T-cell (primary cell): Measurements from ENCODE around the gene FBN2. TPM values are rescaled to one million over a fixed set of nuclear protein-coding genes. Genes with fewer than 3 reads are reported as not detected.

Source experiments
- ATAC-seq, 4 experiments: fragments of 200-7000 bp in 3 of 4; fragments of 150-1000 bp in 1 of 4; cut with Tn5 transposase; replicated peaks in 1 of 4; 1 replicate in 3 of 4; 2 replicates in 1 of 4; pipeline ENCODE4 v1.10.0; 2021; ENCODE audit warnings: moderate library complexity in 3 of 4, mild to moderate bottlenecking in 2 of 4, moderate number of reproducible peaks in 1 of 4
- CTCF ChIA-PET, 2 donors: fragments of 300-600 bp; sonication (Branson Sonifier 250); formaldehyde crosslinking; loops; one replicate each; lab custom pipeline; 2022; ENCODE audit warnings: antibody characterized with exemption in 2 of 2; lab: Charles Lee
- POLR2A ChIA-PET, 2 donors: fragments of 300-600 bp; sonication (Branson Sonifier 250); formaldehyde crosslinking; loops; one replicate each; lab custom pipeline; 2022; ENCODE audit warnings: antibody characterized with exemption in 2 of 2; lab: Charles Lee
- DNase-seq, 35 experiments: peaks; one replicate each; pipeline versions ENCODE4 v3.0.0 to v3.0.0-alpha.2; 2013 to 2023
- H3K27ac ChIP-seq: one replicate; pipeline ENCODE4 v1.5.1; 2013; ENCODE audit warnings: low read length
- H3K27me3 ChIP-seq, 2 experiments: replicated peaks in 1 of 2; 1 replicate in 1 of 2; 2 replicates in 1 of 2; pipeline versions ENCODE4 v1.6.1 to v1.7.0; 2013; ENCODE audit warnings: low read length in 1 of 2, mixed read lengths in 1 of 2; ENCODE audit not compliant: control insufficient read depth in 2 of 2, insufficient read depth in 2 of 2; ENCODE audit errors: extremely low read depth in 1 of 2
- H3K36me3 ChIP-seq, 2 donors: 1 replicate in 1 of 2; 2 replicates in 1 of 2; pipeline versions ENCODE4 v1.6.1 to v1.7.0; 2013; ENCODE audit warnings: low read length in 1 of 2; ENCODE audit not compliant: control insufficient read depth in 2 of 2, insufficient read depth in 1 of 2; ENCODE audit errors: extremely low read depth in 1 of 2
- H3K4me1 ChIP-seq, 2 experiments: 1 replicate in 1 of 2; 2 replicates in 1 of 2; pipeline versions ENCODE4 v1.6.1 to v1.7.0; 2013; ENCODE audit warnings: low read length in 2 of 2, mixed read lengths in 1 of 2; ENCODE audit not compliant: insufficient read depth in 2 of 2, control insufficient read depth in 1 of 2; ENCODE audit errors: extremely low read depth in 1 of 2
- H3K4me3 ChIP-seq, 2 donors: 1 replicate in 1 of 2; 2 replicates in 1 of 2; pipeline versions ENCODE4 v1.5.1 to v1.7.0; 2013; ENCODE audit warnings: mild to moderate bottlenecking in 2 of 2, low read length in 1 of 2, moderate library complexity in 1 of 2; ENCODE audit not compliant: control insufficient read depth in 1 of 2; ENCODE audit errors: extremely low read depth in 1 of 2
- H3K9me3 ChIP-seq: 2 replicates; pipeline ENCODE4 v1.7.0; 2013
- H3K27ac Mint-ChIP-seq, 2 donors: one replicate each; pipeline ENCODE4 v1.8.0; 2020 to 2021; ENCODE audit warnings: mild to moderate bottlenecking in 2 of 2, mixed read lengths in 2 of 2
- H3K27me3 Mint-ChIP-seq, 2 donors: one replicate each; pipeline ENCODE4 v1.8.0; 2021 to 2022; ENCODE audit warnings: mixed read lengths in 2 of 2
- H3K36me3 Mint-ChIP-seq: one replicate; pipeline ENCODE4 v1.8.0; 2021; ENCODE audit warnings: mixed read lengths
- H3K4me1 Mint-ChIP-seq, 3 donors: one replicate each; pipeline ENCODE4 v1.8.0; 2020 to 2022; ENCODE audit warnings: mixed read lengths in 3 of 3, mild to moderate bottlenecking in 1 of 3
- H3K4me3 Mint-ChIP-seq, 3 donors: one replicate each; pipeline ENCODE4 v1.8.0; 2020 to 2022; ENCODE audit warnings: mild to moderate bottlenecking in 3 of 3, mixed read lengths in 3 of 3, moderate library complexity in 3 of 3
- H3K9me3 Mint-ChIP-seq, 3 donors: one replicate each; pipeline ENCODE4 v1.8.0; 2020 to 2022; ENCODE audit warnings: mixed read lengths in 3 of 3
- WGBS: methylation state at CpG from one replicate; pipeline ENCODE4 v1.1.5; 2013; ENCODE audit warnings: missing lambda C conversion rate; ENCODE audit not compliant: insufficient coverage; 5-methylcytosine and 5-hydroxymethylcytosine counted together
- total RNA-seq, 35 experiments: library from RNA in 6 of 35; stranded (reverse) in 6 of 35; fragments of 120-200 nt in 1 of 35; gene quantifications; one replicate each; pipeline versions ENCODE4 v1.2.1 to v1.2.4 and lab custom pipeline; 2013 to 2026

FBN2 gene
- total RNA-seq, 5 donors from 2014 or later (not counting 1 experiment from before 2014, with no cell fraction given): 0.32 to 0.61 (median 0.36) TPM; not detected in 2

GRCh38 chr5:128237000-128237399 is 301.0 kb downstream of the FBN2 start:
- H3K27ac Mint-ChIP-seq: no peak overlapping the region
- no peaks in the 10 kb centered on the region for H3K36me3 Mint-ChIP-seq
- Histone ChIP-seq H3K27me3 (no peaks in the 10 kb centered on the region), H3K9me3 (no peaks in the 10 kb centered on the region), H3K36me3 (no peaks in the 10 kb centered on the region), H3K27ac (no peak overlapping the region), H3K4me3 (no peak overlapping the region), H3K4me1 (no peaks in the 10 kb centered on the region)
- H3K4me3 Mint-ChIP-seq: no peak overlapping the region
- WGBS: 100% methylated on average over 1 of the region's 2 CpGs
- DNase-seq: no peak
- ChIA-PET CTCF (no interaction called here), POLR2A (interaction anchor here in 1 of 2 donors (0.5 kb wide), 1 partner anchor 159 kb away, joined by 5 read pairs; no protein-coding TSS in a partner anchor)
- peaks cover 15 to 46% of the 10 kb centered on the region in 2 donors for H3K27me3 Mint-ChIP-seq
- ATAC-seq: no peak
- H3K4me1 Mint-ChIP-seq: no peaks in the 10 kb centered on the region
- H3K9me3 Mint-ChIP-seq: no peaks in the 10 kb centered on the region

GRCh38 chr5:128236334-128236733 is 301.7 kb downstream of the FBN2 start:
- no peaks in the 10 kb centered on the region for H3K4me1 ChIP-seq
- H3K36me3 Mint-ChIP-seq: no peaks in the 10 kb centered on the region
- DNase-seq: no peak
- H3K4me3 ChIP-seq: no peak overlapping the region
- no peaks in the 10 kb centered on the region for H3K36me3 ChIP-seq
- ChIA-PET CTCF (no interaction called here), POLR2A (interaction anchor here in 1 of 2 donors (0.5 kb wide), 1 partner anchor 158 kb away, joined by 5 read pairs; no protein-coding TSS in a partner anchor)
- no peaks in the 10 kb centered on the region for H3K9me3 Mint-ChIP-seq
- no peaks in the 10 kb centered on the region for H3K27me3 ChIP-seq
- peaks cover 15 to 46% of the 10 kb centered on the region in 2 donors for H3K27me3 Mint-ChIP-seq
- WGBS: 90% methylated on average over 2 of the region's 7 CpGs
- no peak for ATAC-seq
- no peak overlapping the region for H3K4me3 Mint-ChIP-seq
- H3K4me1 Mint-ChIP-seq: no peaks in the 10 kb centered on the region
- H3K9me3 ChIP-seq: no peaks in the 10 kb centered on the region
- H3K27ac Mint-ChIP-seq: no peak overlapping the region
- H3K27ac ChIP-seq: no peak overlapping the region

DNA sequence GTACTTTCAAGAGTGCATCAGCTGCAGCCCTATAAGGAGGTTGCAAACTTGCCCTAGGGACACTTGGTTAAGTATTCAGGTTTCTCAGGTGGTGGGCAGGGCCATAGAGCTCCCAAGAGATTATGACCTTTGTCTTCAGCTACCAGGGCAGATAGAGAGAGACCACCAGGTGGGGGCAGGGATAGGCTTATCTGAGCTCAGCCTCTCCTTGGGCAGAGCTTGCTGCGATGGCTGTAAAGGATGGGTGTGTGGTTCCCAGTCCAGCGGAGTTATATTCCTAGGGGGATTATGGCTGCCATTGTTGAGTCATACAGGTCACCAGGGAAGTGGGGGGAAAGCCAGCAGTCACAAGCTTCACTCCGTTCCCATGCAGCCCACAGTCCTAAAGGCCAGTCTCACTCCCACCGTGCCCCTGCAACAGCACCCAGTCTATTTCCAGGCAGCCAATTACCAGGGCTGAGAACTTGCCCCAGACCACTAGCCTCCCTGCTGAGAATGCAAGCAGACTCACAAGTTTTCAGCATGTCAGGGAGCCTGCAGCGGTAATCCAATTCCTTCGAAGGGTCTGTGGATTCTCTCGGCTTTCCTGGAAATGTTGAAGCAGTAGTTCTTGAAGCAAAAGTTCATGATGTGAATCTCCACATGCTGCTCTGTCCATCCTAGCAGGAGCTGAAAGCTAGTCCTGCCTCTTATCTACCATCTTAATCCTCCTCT is 303.0 kb downstream of the FBN2 start:
- Histone ChIP-seq H3K4me1 (no peaks in the 10 kb centered on the region), H3K9me3 (no peaks in the 10 kb centered on the region), H3K27me3 (no peaks in the 10 kb centered on the region), H3K4me3 (no peak overlapping the region), H3K36me3 (no peaks in the 10 kb centered on the region), H3K27ac (no peak overlapping the region)
- 90% methylated on average over 7 of the region's 7 CpGs for WGBS
- H3K9me3 Mint-ChIP-seq: no peaks in the 10 kb centered on the region
- H3K4me1 Mint-ChIP-seq: no peaks in the 10 kb centered on the region
- no peak overlapping the region for H3K4me3 Mint-ChIP-seq
- ChIA-PET POLR2A (no interaction called here), CTCF (no interaction called here)
- ATAC-seq (no peak), DNase-seq (no peak)
- H3K36me3 Mint-ChIP-seq: no peaks in the 10 kb centered on the region
- H3K27me3 Mint-ChIP-seq: peaks cover 15 to 43% of the 10 kb centered on the region in 2 donors
- no peak overlapping the region for H3K27ac Mint-ChIP-seq

DNA sequence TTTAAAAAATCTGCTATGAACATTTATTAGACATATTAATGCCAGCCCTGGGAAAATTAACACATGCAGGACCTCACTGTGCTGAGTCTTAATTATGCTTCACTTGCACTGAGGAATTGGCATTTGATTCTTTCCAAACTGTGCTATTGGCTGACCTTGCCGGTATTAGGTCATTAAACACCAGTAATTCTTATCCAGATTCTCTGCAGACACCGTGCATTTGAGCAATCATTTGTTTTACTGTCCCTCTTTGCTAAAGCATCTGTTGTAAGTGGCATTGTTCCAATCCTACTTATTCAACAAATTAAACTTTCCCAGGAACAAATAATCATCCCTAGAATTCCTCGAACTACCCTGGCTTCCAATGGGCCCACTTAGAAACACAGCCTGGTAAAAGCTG is 309.5 kb downstream of the FBN2 start:
- Mint-ChIP-seq H3K36me3 (no peaks in the 10 kb centered on the region), H3K9me3 (no peaks in the 10 kb centered on the region), H3K4me1 (no peaks in the 10 kb centered on the region), H3K4me3 (no peak overlapping the region), H3K27me3 (peaks cover 0 to under 1% of the 10 kb centered on the region in 2 donors), H3K27ac (no peak overlapping the region)
- no peak overlapping the region for H3K4me3 ChIP-seq
- WGBS: 79% methylated on average over 2 of the region's 3 CpGs
- ChIA-PET CTCF (no interaction called here), POLR2A (no interaction called here)
- H3K27me3 ChIP-seq: no peaks in the 10 kb centered on the region
- H3K9me3 ChIP-seq: no peaks in the 10 kb centered on the region
- DNase-seq (no peak), ATAC-seq (no peak)
- H3K27ac ChIP-seq: no peak overlapping the region
- no peaks in the 10 kb centered on the region for H3K4me1 ChIP-seq
- H3K36me3 ChIP-seq: no peaks in the 10 kb centered on the region

DNA sequence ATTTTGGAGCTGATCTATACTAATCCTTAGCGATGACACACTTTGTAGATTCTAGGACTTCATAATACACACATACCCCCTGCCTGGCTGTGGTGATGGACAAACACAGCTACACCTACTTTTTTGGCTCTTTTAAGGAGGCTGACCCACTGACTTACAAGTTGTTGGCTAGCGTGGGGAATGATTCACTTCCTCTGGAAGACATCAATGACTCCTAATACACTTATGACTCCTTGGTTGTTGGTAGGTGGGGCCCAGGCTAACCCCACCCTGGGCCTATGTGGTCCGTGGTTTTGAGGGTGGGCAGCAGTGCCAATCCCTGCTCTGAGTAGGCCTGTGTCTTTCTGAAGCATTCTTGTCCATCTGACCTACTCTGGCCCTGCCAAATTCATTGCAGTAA is 310.0 kb downstream of the FBN2 start:
- H3K4me1 Mint-ChIP-seq: no peaks in the 10 kb centered on the region
- CTCF ChIA-PET: no interaction called here
- H3K27me3 Mint-ChIP-seq: peaks cover 0 to 4% of the 10 kb centered on the region in 2 donors
- no peak overlapping the region for H3K4me3 Mint-ChIP-seq
- no peak overlapping the region for H3K27ac Mint-ChIP-seq
- Histone ChIP-seq H3K27ac (no peak overlapping the region), H3K27me3 (no peaks in the 10 kb centered on the region), H3K4me1 (no peaks in the 10 kb centered on the region), H3K4me3 (no peak overlapping the region), H3K36me3 (no peaks in the 10 kb centered on the region), H3K9me3 (no peaks in the 10 kb centered on the region)
- POLR2A ChIA-PET: no interaction called here
- WGBS: 100% methylated on average over 1 of the region's 3 CpGs
- no peak for ATAC-seq
- no peaks in the 10 kb centered on the region for H3K36me3 Mint-ChIP-seq
- DNase-seq: no peak
- H3K9me3 Mint-ChIP-seq: no peaks in the 10 kb centered on the region

- Histone ChIP-seq H3K36me3 (no peaks in the 10 kb centered on the region), H3K4me3 (no peak overlapping the region), H3K27me3 (no peaks in the 10 kb centered on the region), H3K4me1 (no peaks in the 10 kb centered on the region), H3K27ac (no peak overlapping the region), H3K9me3 (no peaks in the 10 kb centered on the region)
- ChIA-PET POLR2A (no interaction called here), CTCF (no interaction called here)
- H3K9me3 Mint-ChIP-seq: no peaks in the 10 kb centered on the region
- no peaks in the 10 kb centered on the region for H3K4me1 Mint-ChIP-seq
- H3K27me3 Mint-ChIP-seq: peaks cover 2 to 6% of the 10 kb centered on the region in 2 donors
- H3K36me3 Mint-ChIP-seq: no peaks in the 10 kb centered on the region
- no peak overlapping the region for H3K4me3 Mint-ChIP-seq
- H3K27ac Mint-ChIP-seq: no peak overlapping the region
- 100% methylated on average over 1 of the region's 2 CpGs for WGBS
- DNase-seq: no peak
- ATAC-seq: no peak
These were observed 312.6 kb downstream of the FBN2 start for GRCh38 chr5:128225245-128226030.
